IgD-negative memory B cell (primary cell): Measurements from ENCODE around the gene EHF. TPM values are rescaled to one million over a fixed set of nuclear protein-coding genes. Genes with fewer than 3 reads are reported as not detected.

Experiments
- H3K27ac Mint-ChIP-seq, 3 donors: one replicate each; pipeline ENCODE4 v1.8.0; 2020 to 2022; ENCODE audit warnings: mild to moderate bottlenecking in 3 of 3, mixed read lengths in 3 of 3, moderate library complexity in 1 of 3
- H3K27me3 Mint-ChIP-seq: one replicate; pipeline ENCODE4 v1.8.0; 2021; ENCODE audit warnings: mixed read lengths
- H3K36me3 Mint-ChIP-seq: one replicate; pipeline ENCODE4 v1.8.0; 2020; ENCODE audit warnings: mild to moderate bottlenecking, mixed read lengths
- H3K4me1 Mint-ChIP-seq, 3 donors: one replicate each; pipeline ENCODE4 v1.8.0; 2020 to 2022; ENCODE audit warnings: mixed read lengths in 3 of 3, mild to moderate bottlenecking in 1 of 3
- H3K4me3 Mint-ChIP-seq, 4 donors: one replicate each; pipeline ENCODE4 v1.8.0; 2020 to 2022; ENCODE audit warnings: mild to moderate bottlenecking in 4 of 4, mixed read lengths in 4 of 4, moderate library complexity in 3 of 4
- H3K9me3 Mint-ChIP-seq, 3 donors: one replicate each; pipeline ENCODE4 v1.8.0; 2020 to 2021; ENCODE audit warnings: mixed read lengths in 3 of 3, mild to moderate bottlenecking in 1 of 3
- polyA plus RNA-seq: library from polyadenylated mRNA; unstranded; fragments of 300-500 nt; fragmentation: Illumina TruSeq; gene quantifications from one replicate; pipeline ENCODE4 v1.2.3, GENCODE V29; 2021

Gene EHF
- polyA plus RNA-seq, 1 donor from 2014 or later, result not detected

GRCh38 chr11:34640050-34640923 lies 19.4 kb downstream of the EHF start:
- H3K4me3 Mint-ChIP-seq, result no peak overlapping the region
- no peak overlapping the region for H3K27ac Mint-ChIP-seq
- no peaks in the 10 kb centered on the region for H3K9me3 Mint-ChIP-seq
- peaks cover 4% of the 10 kb centered on the region for H3K27me3 Mint-ChIP-seq
- no peaks in the 10 kb centered on the region for H3K4me1 Mint-ChIP-seq
- no peaks in the 10 kb centered on the region for H3K36me3 Mint-ChIP-seq

- no peak overlapping the region for H3K27ac Mint-ChIP-seq
- H3K9me3 Mint-ChIP-seq, result no peaks in the 10 kb centered on the region
- H3K27me3 Mint-ChIP-seq, result peaks cover 4% of the 10 kb centered on the region
- no peaks in the 10 kb centered on the region for H3K36me3 Mint-ChIP-seq
- no peak overlapping the region for H3K4me3 Mint-ChIP-seq
- no peaks in the 10 kb centered on the region for H3K4me1 Mint-ChIP-seq
These were observed 20.0 kb downstream of the EHF start for GRCh38 chr11:34640924-34641275.

GRCh38 chr11:34641456-34641855 lies 20.6 kb downstream of the EHF start:
- peaks cover 4% of the 10 kb centered on the region for H3K27me3 Mint-ChIP-seq
- H3K4me3 Mint-ChIP-seq, result no peak overlapping the region
- H3K27ac Mint-ChIP-seq, result no peak overlapping the region
- peaks cover 0 to under 1% (median 0%) of the 10 kb centered on the region in 3 donors for H3K4me1 Mint-ChIP-seq
- no peaks in the 10 kb centered on the region for H3K9me3 Mint-ChIP-seq
- H3K36me3 Mint-ChIP-seq, result no peaks in the 10 kb centered on the region

- Mint-ChIP-seq H3K27ac (no peak overlapping the region), H3K36me3 (no peaks in the 10 kb centered on the region), H3K27me3 (peaks cover 4% of the 10 kb centered on the region), H3K4me1 (peaks cover 0 to 2% (median 0%) of the 10 kb centered on the region in 3 donors), H3K4me3 (no peak overlapping the region), H3K9me3 (no peaks in the 10 kb centered on the region)
These were observed 21.2 kb downstream of the EHF start for GRCh38 chr11:34642001-34642554.

- Mint-ChIP-seq H3K36me3 (no peaks in the 10 kb centered on the region), H3K4me3 (no peak overlapping the region), H3K9me3 (no peaks in the 10 kb centered on the region), H3K4me1 (peaks cover 0 to 2% (median 0%) of the 10 kb centered on the region in 3 donors), H3K27me3 (peaks cover 4% of the 10 kb centered on the region), H3K27ac (no peak overlapping the region)
These were observed 22.0 kb downstream of the EHF start for GRCh38 chr11:34642873-34643272.

- H3K36me3 Mint-ChIP-seq, result no peaks in the 10 kb centered on the region
- no peak overlapping the region for H3K4me3 Mint-ChIP-seq
- no peak overlapping the region for H3K27ac Mint-ChIP-seq
- H3K9me3 Mint-ChIP-seq, result no peaks in the 10 kb centered on the region
- H3K27me3 Mint-ChIP-seq, result peaks cover 4% of the 10 kb centered on the region
- H3K4me1 Mint-ChIP-seq, result peaks cover 0 to 2% (median 0%) of the 10 kb centered on the region in 3 donors
These were observed 22.4 kb downstream of the EHF start for GRCh38 chr11:34643311-34643710.

GRCh38 chr11:34643846-34644245 lies 23.0 kb downstream of the EHF start:
- Mint-ChIP-seq H3K9me3 (no peaks in the 10 kb centered on the region), H3K36me3 (no peaks in the 10 kb centered on the region), H3K4me3 (no peak overlapping the region), H3K27ac (no peak overlapping the region), H3K4me1 (peaks cover 0 to 2% (median 0%) of the 10 kb centered on the region in 3 donors), H3K27me3 (peaks cover 4% of the 10 kb centered on the region)

GRCh38 chr11:34644669-34645406 lies 23.9 kb downstream of the EHF start:
- Mint-ChIP-seq H3K9me3 (no peaks in the 10 kb centered on the region), H3K4me3 (no peak overlapping the region), H3K4me1 (peaks cover 0 to 2% (median under 1%) of the 10 kb centered on the region in 3 donors), H3K36me3 (no peaks in the 10 kb centered on the region), H3K27me3 (no peaks in the 10 kb centered on the region), H3K27ac (no peak overlapping the region)

GRCh38 chr11:34646431-34646830 lies 25.5 kb downstream of the EHF start:
- no peaks in the 10 kb centered on the region for H3K36me3 Mint-ChIP-seq
- no peaks in the 10 kb centered on the region for H3K27me3 Mint-ChIP-seq
- peaks cover 9 to 15% (median 11%) of the 10 kb centered on the region in 3 donors for H3K4me1 Mint-ChIP-seq
- no peak overlapping the region for H3K27ac Mint-ChIP-seq
- H3K9me3 Mint-ChIP-seq, result no peaks in the 10 kb centered on the region
- no peak overlapping the region for H3K4me3 Mint-ChIP-seq

- Mint-ChIP-seq H3K27ac (peak overlapping the region in 1 of 3 donors; percentile 6), H3K9me3 (no peaks in the 10 kb centered on the region), H3K4me3 (no peak overlapping the region), H3K4me1 (peaks cover 12 to 21% (median 16%) of the 10 kb centered on the region in 3 donors), H3K36me3 (no peaks in the 10 kb centered on the region), H3K27me3 (no peaks in the 10 kb centered on the region)
These were observed 26.2 kb downstream of the EHF start for GRCh38 chr11:34647131-34647530.

GRCh38 chr11:34647532-34647931 lies 26.6 kb downstream of the EHF start:
- Mint-ChIP-seq H3K36me3 (no peaks in the 10 kb centered on the region), H3K27me3 (no peaks in the 10 kb centered on the region), H3K27ac (peak overlapping the region in 1 of 3 donors; percentile 6), H3K4me3 (no peak overlapping the region), H3K4me1 (peaks cover 16 to 25% (median 20%) of the 10 kb centered on the region in 3 donors), H3K9me3 (no peaks in the 10 kb centered on the region)

GRCh38 chr11:34648036-34648435 lies 27.1 kb downstream of the EHF start:
- H3K27me3 Mint-ChIP-seq, result no peaks in the 10 kb centered on the region
- H3K27ac Mint-ChIP-seq, result no peak overlapping the region
- H3K36me3 Mint-ChIP-seq, result no peaks in the 10 kb centered on the region
- H3K4me1 Mint-ChIP-seq, result peaks cover 21 to 30% (median 26%) of the 10 kb centered on the region in 3 donors
- H3K9me3 Mint-ChIP-seq, result no peaks in the 10 kb centered on the region
- no peak overlapping the region for H3K4me3 Mint-ChIP-seq

- no peaks in the 10 kb centered on the region for H3K9me3 Mint-ChIP-seq
- H3K4me3 Mint-ChIP-seq, result peak overlapping the region in 1 of 4 donors; percentile 6
- H3K4me1 Mint-ChIP-seq, result peaks cover 33 to 45% (median 38%) of the 10 kb centered on the region in 3 donors
- peak overlapping the region in 1 of 3 donors; percentile 28 for H3K27ac Mint-ChIP-seq
- H3K27me3 Mint-ChIP-seq, result no peaks in the 10 kb centered on the region
- no peaks in the 10 kb centered on the region for H3K36me3 Mint-ChIP-seq
These were observed 28.7 kb downstream of the EHF start for GRCh38 chr11:34649597-34649996.

- Mint-ChIP-seq H3K27me3 (no peaks in the 10 kb centered on the region), H3K4me3 (peak overlapping the region; percentile 9 to 90 (median 81)), H3K36me3 (no peaks in the 10 kb centered on the region), H3K27ac (peak overlapping the region; percentile 8 to 96 (median 18)), H3K4me1 (peaks cover 33 to 47% (median 40%) of the 10 kb centered on the region in 3 donors), H3K9me3 (no peaks in the 10 kb centered on the region)
These were observed 29.6 kb downstream of the EHF start for GRCh38 chr11:34650528-34650927.

GRCh38 chr11:34651551-34651950 lies 30.7 kb downstream of the EHF start:
- no peak overlapping the region for H3K27ac Mint-ChIP-seq
- H3K9me3 Mint-ChIP-seq, result peaks cover 0 to under 1% (median 0%) of the 10 kb centered on the region in 3 donors
- H3K36me3 Mint-ChIP-seq, result no peaks in the 10 kb centered on the region
- no peaks in the 10 kb centered on the region for H3K27me3 Mint-ChIP-seq
- H3K4me1 Mint-ChIP-seq, result peaks cover 36 to 47% (median 41%) of the 10 kb centered on the region in 3 donors
- H3K4me3 Mint-ChIP-seq, result peak overlapping the region in 1 of 4 donors; percentile 79
